ENCODE data around the gene FMNL2.

The FMNL2 gene

DNA sequence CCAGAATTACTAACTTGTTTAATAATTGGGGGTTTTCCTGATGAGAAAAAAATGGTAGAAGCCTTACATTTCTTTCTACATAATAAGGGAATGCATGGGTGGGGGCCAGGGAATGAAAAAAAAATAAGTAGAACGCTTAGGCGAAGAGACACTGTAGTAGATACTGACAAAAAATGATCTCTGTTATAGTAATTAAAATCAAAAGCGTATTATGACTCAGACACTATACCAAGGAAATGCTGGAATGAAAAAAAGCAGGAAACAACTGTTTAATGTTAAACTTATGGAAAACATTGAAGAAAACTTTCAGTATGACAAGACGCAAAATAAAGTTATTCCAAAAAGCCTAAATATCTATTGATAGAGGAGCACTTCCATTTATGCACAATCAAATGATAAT is 339.4 kb downstream of the FMNL2 start:
- Histone ChIP-seq H3K36me3 (peaks cover 87% of the 10 kb centered on the region), H3K27me3 (ENCODE audit: insufficient read depth, low read depth, severe bottlenecking) (no peaks in the 10 kb centered on the region), H3K4me3 (ENCODE audit: low read depth, low read length) (no peak overlapping the region), H3K27ac (no peak overlapping the region), H3K9me3 (ENCODE audit: severe bottlenecking) (no peaks in the 10 kb centered on the region)
- TF ChIP-seq, protein P1, sequence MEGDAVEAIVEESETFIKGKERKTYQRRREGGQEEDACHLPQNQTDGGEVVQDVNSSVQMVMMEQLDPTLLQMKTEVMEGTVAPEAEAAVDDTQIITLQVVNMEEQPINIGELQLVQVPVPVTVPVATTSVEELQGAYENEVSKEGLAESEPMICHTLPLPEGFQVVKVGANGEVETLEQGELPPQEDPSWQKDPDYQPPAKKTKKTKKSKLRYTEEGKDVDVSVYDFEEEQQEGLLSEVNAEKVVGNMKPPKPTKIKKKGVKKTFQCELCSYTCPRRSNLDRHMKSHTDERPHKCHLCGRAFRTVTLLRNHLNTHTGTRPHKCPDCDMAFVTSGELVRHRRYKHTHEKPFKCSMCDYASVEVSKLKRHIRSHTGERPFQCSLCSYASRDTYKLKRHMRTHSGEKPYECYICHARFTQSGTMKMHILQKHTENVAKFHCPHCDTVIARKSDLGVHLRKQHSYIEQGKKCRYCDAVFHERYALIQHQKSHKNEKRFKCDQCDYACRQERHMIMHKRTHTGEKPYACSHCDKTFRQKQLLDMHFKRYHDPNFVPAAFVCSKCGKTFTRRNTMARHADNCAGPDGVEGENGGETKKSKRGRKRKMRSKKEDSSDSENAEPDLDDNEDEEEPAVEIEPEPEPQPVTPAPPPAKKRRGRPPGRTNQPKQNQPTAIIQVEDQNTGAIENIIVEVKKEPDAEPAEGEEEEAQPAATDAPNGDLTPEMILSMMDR (IDR thresholded peaks at IDR 0.05; ENCODE audit: low read depth, low read length), result no peak
- no peak for DNase-seq

GRCh38 chr2:152676461-152676860 is 341.5 kb downstream of the FMNL2 start:
- H3K9me3 ChIP-seq (ENCODE audit: severe bottlenecking), result no peaks in the 10 kb centered on the region
- no peak overlapping the region for H3K4me3 ChIP-seq (ENCODE audit: low read depth, low read length)
- DNase-seq, result no peak
- peaks cover 86% of the 10 kb centered on the region for H3K36me3 ChIP-seq
- TF ChIP-seq, protein P1 (IDR thresholded peaks at IDR 0.05; ENCODE audit: low read depth, low read length), result no peak
- no peak overlapping the region for H3K27ac ChIP-seq
- no peaks in the 10 kb centered on the region for H3K27me3 ChIP-seq (ENCODE audit: insufficient read depth, low read depth, severe bottlenecking)

- H3K9me3 ChIP-seq (ENCODE audit: severe bottlenecking), result no peaks in the 10 kb centered on the region
- H3K36me3 ChIP-seq, result peaks cover 71% of the 10 kb centered on the region
- no peak overlapping the region for H3K4me3 ChIP-seq (ENCODE audit: low read depth, low read length)
- H3K27me3 ChIP-seq (ENCODE audit: insufficient read depth, low read depth, severe bottlenecking), result no peaks in the 10 kb centered on the region
- no peak overlapping the region for H3K27ac ChIP-seq
- TF ChIP-seq, protein P1 (IDR thresholded peaks at IDR 0.05; ENCODE audit: low read depth, low read length), result no peak
- no peak for DNase-seq
Measured at GRCh38 chr2:152678808-152679207, 343.8 kb downstream of the FMNL2 start.

DNA sequence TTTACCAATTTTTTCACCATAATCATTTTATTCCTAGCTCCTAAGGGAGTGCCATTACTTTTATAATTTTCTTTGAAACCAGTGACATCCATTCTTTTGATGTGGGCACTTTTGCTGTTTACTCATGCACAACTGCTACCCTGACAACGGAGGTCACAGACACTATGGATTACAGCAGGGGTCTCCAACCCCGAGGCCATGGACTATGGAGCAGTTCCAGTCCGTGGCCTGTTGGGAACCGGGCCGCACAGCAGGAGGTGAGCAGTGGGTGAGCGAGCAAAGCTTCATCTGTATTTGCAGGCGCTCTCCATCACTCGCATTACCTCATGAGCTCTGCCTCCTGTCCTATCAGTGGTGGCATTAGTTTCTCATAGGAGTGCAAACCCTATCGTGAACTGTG is 347.7 kb downstream of the FMNL2 start:
- DNase-seq, result no peak
- TF ChIP-seq, protein P1 (IDR thresholded peaks at IDR 0.05; ENCODE audit: low read depth, low read length), result no peak
- H3K27me3 ChIP-seq (ENCODE audit: insufficient read depth, low read depth, severe bottlenecking), result no peaks in the 10 kb centered on the region
- H3K4me3 ChIP-seq (ENCODE audit: low read depth, low read length), result no peak overlapping the region
- no peaks in the 10 kb centered on the region for H3K9me3 ChIP-seq (ENCODE audit: severe bottlenecking)
- no peak overlapping the region for H3K27ac ChIP-seq
- peaks cover 42% of the 10 kb centered on the region for H3K36me3 ChIP-seq

GRCh38 chr2:152683400-152683799 is 348.4 kb downstream of the FMNL2 start:
- Histone ChIP-seq H3K27me3 (ENCODE audit: insufficient read depth, low read depth, severe bottlenecking) (no peaks in the 10 kb centered on the region), H3K4me3 (ENCODE audit: low read depth, low read length) (no peak overlapping the region), H3K36me3 (peaks cover 41% of the 10 kb centered on the region), H3K9me3 (ENCODE audit: severe bottlenecking) (no peaks in the 10 kb centered on the region), H3K27ac (no peak overlapping the region)
- no peak for DNase-seq
- TF ChIP-seq, protein P1 (IDR thresholded peaks at IDR 0.05; ENCODE audit: low read depth, low read length), result no peak

- TF ChIP-seq, protein P1 (IDR thresholded peaks at IDR 0.05; ENCODE audit: low read depth, low read length), result no peak
- Histone ChIP-seq H3K27me3 (ENCODE audit: insufficient read depth, low read depth, severe bottlenecking) (no peaks in the 10 kb centered on the region), H3K4me3 (ENCODE audit: low read depth, low read length) (no peak overlapping the region), H3K9me3 (ENCODE audit: severe bottlenecking) (no peaks in the 10 kb centered on the region), H3K27ac (no peak overlapping the region), H3K36me3 (peaks cover 20% of the 10 kb centered on the region)
- DNase-seq, result no peak
Measured at GRCh38 chr2:152686321-152686720, 351.3 kb downstream of the FMNL2 start.
